PFSK-1 (cell line): ENCODE results near the gene TEX10.

ENCODE experiments used
- FOXP2 ChIP-seq: optimal IDR thresholded peaks from 2 replicates; pipeline ENCODE3; 2011; ENCODE audit warnings: borderline replicate concordance, control low read depth, inconsistent platforms; ENCODE audit not compliant: insufficient read depth; ENCODE audit errors: extremely low read length, extremely low read depth
- POLR2AphosphoS5 ChIP-seq: IDR thresholded peaks from 2 replicates; pipeline ENCODE4 v1.6.1; 2012; ENCODE audit warnings: low read depth, mild to moderate bottlenecking, control low read depth, low read length, moderate library complexity
- SIN3A ChIP-seq: IDR thresholded peaks from 2 replicates; pipeline ENCODE4 v1.6.1; 2012; ENCODE audit warnings: mild to moderate bottlenecking, low read length, moderate library complexity, borderline replicate concordance; ENCODE audit not compliant: insufficient read depth
- TAF1 ChIP-seq: IDR thresholded peaks from 2 replicates; pipeline ENCODE4 v1.6.1; 2012; ENCODE audit warnings: low read length, control low read depth, borderline replicate concordance; ENCODE audit not compliant: insufficient read depth
- TF ChIP-seq, protein P1 (sequence below), 2 experiments: IDR thresholded peaks; 2 replicates each; pipeline versions ENCODE4 v1.6.1 to v1.8.0; 2011 to 2012; ENCODE audit warnings: low read depth in 2 of 2, low read length in 2 of 2, control low read depth in 1 of 2, inconsistent platforms in 1 of 2, mild to moderate bottlenecking in 1 of 2, moderate library complexity in 1 of 2; ENCODE audit not compliant: insufficient read depth in 1 of 2

The TEX10 gene

DNA sequence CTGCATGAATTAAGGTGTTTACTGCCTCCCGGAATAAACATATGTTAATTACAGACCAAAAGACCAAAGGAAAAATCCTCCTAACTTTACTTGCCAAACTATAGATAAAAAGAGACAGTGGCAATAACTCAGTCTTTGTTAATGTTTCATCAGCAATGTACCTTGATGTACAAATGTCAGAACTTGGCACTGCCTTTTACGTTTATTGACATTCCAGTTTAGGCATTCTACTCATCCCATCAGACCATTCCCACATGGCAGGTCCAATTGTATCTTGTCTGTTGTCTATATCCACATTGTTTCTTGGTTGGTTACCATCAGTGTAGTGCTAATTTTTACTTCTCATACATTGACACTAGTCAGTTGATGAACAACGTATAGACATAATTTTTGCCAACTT lies 85.5 kb downstream of the TEX10 start:
- TF ChIP-seq, protein P1, sequence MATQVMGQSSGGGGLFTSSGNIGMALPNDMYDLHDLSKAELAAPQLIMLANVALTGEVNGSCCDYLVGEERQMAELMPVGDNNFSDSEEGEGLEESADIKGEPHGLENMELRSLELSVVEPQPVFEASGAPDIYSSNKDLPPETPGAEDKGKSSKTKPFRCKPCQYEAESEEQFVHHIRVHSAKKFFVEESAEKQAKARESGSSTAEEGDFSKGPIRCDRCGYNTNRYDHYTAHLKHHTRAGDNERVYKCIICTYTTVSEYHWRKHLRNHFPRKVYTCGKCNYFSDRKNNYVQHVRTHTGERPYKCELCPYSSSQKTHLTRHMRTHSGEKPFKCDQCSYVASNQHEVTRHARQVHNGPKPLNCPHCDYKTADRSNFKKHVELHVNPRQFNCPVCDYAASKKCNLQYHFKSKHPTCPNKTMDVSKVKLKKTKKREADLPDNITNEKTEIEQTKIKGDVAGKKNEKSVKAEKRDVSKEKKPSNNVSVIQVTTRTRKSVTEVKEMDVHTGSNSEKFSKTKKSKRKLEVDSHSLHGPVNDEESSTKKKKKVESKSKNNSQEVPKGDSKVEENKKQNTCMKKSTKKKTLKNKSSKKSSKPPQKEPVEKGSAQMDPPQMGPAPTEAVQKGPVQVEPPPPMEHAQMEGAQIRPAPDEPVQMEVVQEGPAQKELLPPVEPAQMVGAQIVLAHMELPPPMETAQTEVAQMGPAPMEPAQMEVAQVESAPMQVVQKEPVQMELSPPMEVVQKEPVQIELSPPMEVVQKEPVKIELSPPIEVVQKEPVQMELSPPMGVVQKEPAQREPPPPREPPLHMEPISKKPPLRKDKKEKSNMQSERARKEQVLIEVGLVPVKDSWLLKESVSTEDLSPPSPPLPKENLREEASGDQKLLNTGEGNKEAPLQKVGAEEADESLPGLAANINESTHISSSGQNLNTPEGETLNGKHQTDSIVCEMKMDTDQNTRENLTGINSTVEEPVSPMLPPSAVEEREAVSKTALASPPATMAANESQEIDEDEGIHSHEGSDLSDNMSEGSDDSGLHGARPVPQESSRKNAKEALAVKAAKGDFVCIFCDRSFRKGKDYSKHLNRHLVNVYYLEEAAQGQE (IDR thresholded peaks at IDR 0.05; ENCODE audit: insufficient read depth in 1 of 2, low read depth in 2 of 2, low read length in 2 of 2): no peak
- no peak for TF ChIP-seq FOXP2
- TF ChIP-seq POLR2AphosphoS5: no peak
- TF ChIP-seq SIN3A: no peak
- no peak for TF ChIP-seq TAF1
